Chondrocyte (in vitro differentiated cells): Measurements from ENCODE around the gene TIMM13. TPM values are rescaled to one million over a fixed set of nuclear protein-coding genes. Genes with fewer than 3 reads are reported as not detected.

Experiments
- DNase-seq: peaks from one replicate; pipeline ENCODE4 v3.0.0; 2021; ENCODE audit warnings: mixed read lengths, low spot score
- H3K27ac Mint-ChIP-seq: one replicate; pipeline ENCODE4 v1.8.0; 2021; ENCODE audit warnings: mild to moderate bottlenecking, moderate library complexity, mixed read lengths; ENCODE audit not compliant: unreplicated experiment
- H3K27me3 Mint-ChIP-seq: 2 replicates; pipeline ENCODE4 v1.8.0; 2021; ENCODE audit warnings: low read depth, mixed read lengths
- H3K36me3 Mint-ChIP-seq: 2 replicates; pipeline ENCODE4 v1.8.0; 2021; ENCODE audit warnings: low read depth, mixed read lengths
- H3K4me1 Mint-ChIP-seq: 2 replicates; pipeline ENCODE4 v1.8.0; 2021; ENCODE audit warnings: low read depth, mild to moderate bottlenecking, mixed read lengths
- H3K4me3 Mint-ChIP-seq: one replicate; pipeline ENCODE4 v1.8.0; 2021; ENCODE audit warnings: mild to moderate bottlenecking, moderate library complexity, mixed read lengths; ENCODE audit not compliant: unreplicated experiment
- H3K9me3 Mint-ChIP-seq: 2 replicates; pipeline ENCODE4 v1.8.0; 2021; ENCODE audit warnings: low read depth, mixed read lengths
- total RNA-seq: library from RNA; stranded (reverse); gene quantifications from 3 replicates; pipeline ENCODE4 v1.2.1, GENCODE V29; 2021
- TF ChIP-seq, protein P1 (sequence below): fragments of 200-600 bp; sonication (generic); IDR thresholded peaks from 2 replicates; pipeline ENCODE4 v1.5.0; 2021; ENCODE audit warnings: antibody characterized with exemption, mild to moderate bottlenecking, moderate library complexity

TIMM13 gene
- total RNA-seq, 1 donor from 2014 or later = 74.6 TPM

DNA sequence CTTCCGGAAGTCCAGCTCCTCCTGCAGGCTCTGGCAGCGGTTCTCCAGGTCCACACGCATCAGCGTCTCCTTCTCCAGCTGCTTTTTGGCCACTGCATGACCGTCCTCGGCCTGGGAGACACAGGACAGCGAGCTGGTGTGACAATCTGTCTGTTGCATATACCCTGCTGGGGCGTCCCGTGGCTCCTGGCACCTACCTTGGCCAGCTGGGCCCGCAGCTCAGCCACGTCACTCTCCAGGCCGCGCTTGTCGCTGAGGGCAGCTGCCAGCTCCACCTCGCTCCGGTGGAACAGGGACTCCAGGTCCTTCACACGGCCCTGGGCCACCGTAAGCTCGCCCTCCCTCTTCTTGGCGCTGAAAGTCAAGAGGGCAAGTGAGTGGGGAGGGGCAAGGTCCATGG lies 10.8 kb upstream of the TIMM13 start:
- H3K9me3 Mint-ChIP-seq = no peaks in the 10 kb centered on the region
- H3K4me1 Mint-ChIP-seq = no peaks in the 10 kb centered on the region
- no peak for DNase-seq
- peak overlapping the region; percentile 57 for H3K27ac Mint-ChIP-seq
- TF ChIP-seq, protein P1, sequence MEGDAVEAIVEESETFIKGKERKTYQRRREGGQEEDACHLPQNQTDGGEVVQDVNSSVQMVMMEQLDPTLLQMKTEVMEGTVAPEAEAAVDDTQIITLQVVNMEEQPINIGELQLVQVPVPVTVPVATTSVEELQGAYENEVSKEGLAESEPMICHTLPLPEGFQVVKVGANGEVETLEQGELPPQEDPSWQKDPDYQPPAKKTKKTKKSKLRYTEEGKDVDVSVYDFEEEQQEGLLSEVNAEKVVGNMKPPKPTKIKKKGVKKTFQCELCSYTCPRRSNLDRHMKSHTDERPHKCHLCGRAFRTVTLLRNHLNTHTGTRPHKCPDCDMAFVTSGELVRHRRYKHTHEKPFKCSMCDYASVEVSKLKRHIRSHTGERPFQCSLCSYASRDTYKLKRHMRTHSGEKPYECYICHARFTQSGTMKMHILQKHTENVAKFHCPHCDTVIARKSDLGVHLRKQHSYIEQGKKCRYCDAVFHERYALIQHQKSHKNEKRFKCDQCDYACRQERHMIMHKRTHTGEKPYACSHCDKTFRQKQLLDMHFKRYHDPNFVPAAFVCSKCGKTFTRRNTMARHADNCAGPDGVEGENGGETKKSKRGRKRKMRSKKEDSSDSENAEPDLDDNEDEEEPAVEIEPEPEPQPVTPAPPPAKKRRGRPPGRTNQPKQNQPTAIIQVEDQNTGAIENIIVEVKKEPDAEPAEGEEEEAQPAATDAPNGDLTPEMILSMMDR = no peak
- H3K27me3 Mint-ChIP-seq = no peaks in the 10 kb centered on the region
- peaks cover 6% of the 10 kb centered on the region for H3K36me3 Mint-ChIP-seq
- H3K4me3 Mint-ChIP-seq = no peak overlapping the region

GRCh38 chr19:2436926-2437325 lies 9.5 kb upstream of the TIMM13 start:
- no peak overlapping the region for H3K27ac Mint-ChIP-seq
- H3K4me3 Mint-ChIP-seq = no peak overlapping the region
- TF ChIP-seq, protein P1 = no peak
- peaks cover 6% of the 10 kb centered on the region for H3K36me3 Mint-ChIP-seq
- no peaks in the 10 kb centered on the region for H3K4me1 Mint-ChIP-seq
- no peaks in the 10 kb centered on the region for H3K9me3 Mint-ChIP-seq
- DNase-seq = no peak
- H3K27me3 Mint-ChIP-seq = no peaks in the 10 kb centered on the region

DNA sequence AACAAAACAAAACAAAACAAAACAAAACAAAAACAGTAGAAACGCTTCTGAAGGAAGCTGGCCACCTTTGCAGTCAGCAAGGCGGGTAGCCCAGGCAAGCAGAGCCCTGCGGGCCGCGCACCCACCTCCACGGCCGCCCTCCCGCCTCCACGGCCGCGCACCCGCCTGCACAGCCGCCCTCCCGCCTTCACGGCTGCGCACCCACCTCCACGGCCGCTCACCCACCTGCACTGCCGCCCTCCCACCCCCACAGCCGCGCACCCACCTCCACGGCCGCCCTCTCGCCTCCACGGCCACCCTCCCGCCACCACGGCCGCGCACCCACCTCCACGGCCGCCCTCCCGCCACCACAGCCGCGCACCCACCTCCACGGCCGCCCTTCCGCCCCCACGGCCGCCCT lies 9.0 kb upstream of the TIMM13 start:
- Mint-ChIP-seq H3K9me3 (no peaks in the 10 kb centered on the region), H3K4me1 (no peaks in the 10 kb centered on the region), H3K27me3 (no peaks in the 10 kb centered on the region), H3K36me3 (peaks cover 6% of the 10 kb centered on the region), H3K4me3 (no peak overlapping the region), H3K27ac (no peak overlapping the region)
- TF ChIP-seq, protein P1 = no peak
- no peak for DNase-seq

- no peak for DNase-seq
- Mint-ChIP-seq H3K9me3 (no peaks in the 10 kb centered on the region), H3K4me3 (no peak overlapping the region), H3K27me3 (no peaks in the 10 kb centered on the region), H3K27ac (no peak overlapping the region), H3K36me3 (peaks cover 3% of the 10 kb centered on the region), H3K4me1 (no peaks in the 10 kb centered on the region)
- TF ChIP-seq, protein P1 = no peak
Measured at GRCh38 chr19:2434721-2435265, 7.4 kb upstream of the TIMM13 start.

GRCh38 chr19:2434267-2434666 lies 6.9 kb upstream of the TIMM13 start:
- H3K27ac Mint-ChIP-seq = no peak overlapping the region
- H3K4me3 Mint-ChIP-seq = no peak overlapping the region
- DNase-seq = no peak
- no peaks in the 10 kb centered on the region for H3K4me1 Mint-ChIP-seq
- TF ChIP-seq, protein P1 = no peak
- no peaks in the 10 kb centered on the region for H3K9me3 Mint-ChIP-seq
- peaks cover 5% of the 10 kb centered on the region for H3K36me3 Mint-ChIP-seq
- H3K27me3 Mint-ChIP-seq = no peaks in the 10 kb centered on the region
